Body of pancreas (tissue), 4 donors: ENCODE data around the gene SIN3B.

Source experiments
- CTCF ChIP-seq, 7 experiments: fragments of 450-650 bp in 4 of 7; fragments of 200-600 bp in 3 of 7; sonication (generic) in 3 of 7; IDR thresholded peaks; one replicate each; pipeline ENCODE4 v1.5.1; 2016 to 2019; ENCODE audit warnings: antibody characterized with exemption in 7 of 7
- POLR2A ChIP-seq, 3 donors: fragments of 450-650 bp; IDR thresholded peaks; one replicate each; pipeline ENCODE4 v1.6.1; 2016; ENCODE audit warnings: antibody characterized with exemption in 3 of 3, mild to moderate bottlenecking in 2 of 3

- TF ChIP-seq CTCF (IDR thresholded peaks at IDR 0.05) (no peak), POLR2A (IDR thresholded peaks at IDR 0.05) (no peak)
These were observed 44.4 kb downstream of the SIN3B start for GRCh38 chr19:16873594-16873993.
